ENCODE data around the gene SLC8A3.

The SLC8A3 gene

DNA sequence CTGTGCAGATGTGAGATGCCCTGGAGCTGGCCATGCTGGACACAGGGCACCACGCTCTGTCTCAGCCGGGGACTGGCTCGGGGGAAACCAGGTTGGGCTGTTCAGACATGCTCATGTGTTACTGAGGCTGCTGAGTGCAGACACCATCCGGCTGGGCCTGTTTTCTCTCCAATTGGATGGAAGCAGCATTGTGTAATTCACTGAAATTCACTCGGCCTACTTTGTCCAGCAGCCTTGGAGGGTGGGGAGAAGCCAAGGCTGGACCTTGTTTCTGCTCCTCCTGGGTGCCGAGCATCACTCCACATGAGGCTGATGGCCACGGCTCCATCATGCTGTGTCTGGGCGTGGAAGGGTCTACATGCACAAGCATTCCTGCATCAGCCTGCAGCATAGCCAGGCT lies 178.8 kb downstream of the SLC8A3 start:
- TF ChIP-seq, protein P1, sequence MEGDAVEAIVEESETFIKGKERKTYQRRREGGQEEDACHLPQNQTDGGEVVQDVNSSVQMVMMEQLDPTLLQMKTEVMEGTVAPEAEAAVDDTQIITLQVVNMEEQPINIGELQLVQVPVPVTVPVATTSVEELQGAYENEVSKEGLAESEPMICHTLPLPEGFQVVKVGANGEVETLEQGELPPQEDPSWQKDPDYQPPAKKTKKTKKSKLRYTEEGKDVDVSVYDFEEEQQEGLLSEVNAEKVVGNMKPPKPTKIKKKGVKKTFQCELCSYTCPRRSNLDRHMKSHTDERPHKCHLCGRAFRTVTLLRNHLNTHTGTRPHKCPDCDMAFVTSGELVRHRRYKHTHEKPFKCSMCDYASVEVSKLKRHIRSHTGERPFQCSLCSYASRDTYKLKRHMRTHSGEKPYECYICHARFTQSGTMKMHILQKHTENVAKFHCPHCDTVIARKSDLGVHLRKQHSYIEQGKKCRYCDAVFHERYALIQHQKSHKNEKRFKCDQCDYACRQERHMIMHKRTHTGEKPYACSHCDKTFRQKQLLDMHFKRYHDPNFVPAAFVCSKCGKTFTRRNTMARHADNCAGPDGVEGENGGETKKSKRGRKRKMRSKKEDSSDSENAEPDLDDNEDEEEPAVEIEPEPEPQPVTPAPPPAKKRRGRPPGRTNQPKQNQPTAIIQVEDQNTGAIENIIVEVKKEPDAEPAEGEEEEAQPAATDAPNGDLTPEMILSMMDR (IDR thresholded peaks at IDR 0.05): no peak

DNA sequence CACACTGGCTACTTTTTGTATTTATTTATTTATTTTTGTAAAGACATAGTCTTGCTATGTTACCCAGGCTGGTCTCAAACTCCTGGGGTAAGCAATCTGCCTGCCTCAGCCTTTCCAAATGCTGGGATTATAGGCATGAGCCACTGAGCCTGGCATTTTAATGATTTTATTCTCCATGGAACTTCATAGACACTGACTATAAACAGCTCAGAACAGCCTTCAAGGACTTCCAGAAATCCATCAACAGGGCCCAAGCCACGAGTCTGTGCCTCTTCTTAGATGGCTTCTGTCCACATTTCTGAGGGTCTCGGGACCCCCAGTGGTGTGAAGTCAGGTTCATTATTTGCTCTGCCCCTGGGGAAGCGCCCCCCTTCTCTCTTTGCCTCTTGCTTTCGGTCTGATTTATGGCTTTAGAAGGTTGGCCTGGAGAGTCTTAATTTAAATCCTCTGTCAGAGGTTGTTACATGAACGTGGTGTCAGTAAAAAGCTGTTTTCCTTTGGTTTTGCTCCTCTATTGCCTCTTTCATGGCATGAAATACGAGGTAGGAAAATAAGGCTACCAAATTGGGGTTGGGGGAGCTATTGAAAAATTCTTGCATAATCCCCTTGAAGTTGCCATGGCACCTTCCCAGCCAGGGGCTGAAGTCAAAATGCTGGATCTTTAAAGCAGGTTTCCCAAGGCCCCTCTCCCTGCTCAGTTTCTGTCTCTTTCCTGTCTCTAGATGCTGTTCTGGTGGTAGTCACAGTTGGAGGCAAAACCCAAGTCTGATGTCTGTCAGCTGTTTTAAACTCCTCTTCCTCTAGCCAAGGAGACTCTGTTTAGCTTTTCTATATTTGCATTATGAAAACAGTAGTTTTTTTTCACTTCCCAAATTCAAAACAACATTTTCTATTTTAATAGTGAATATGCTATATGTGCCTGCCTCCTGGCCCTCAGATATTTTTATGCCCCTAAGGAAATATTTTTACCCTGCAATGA lies 180.2 kb downstream of the SLC8A3 start:
- TF ChIP-seq, protein P1 (IDR thresholded peaks at IDR 0.05): no peak

DNA sequence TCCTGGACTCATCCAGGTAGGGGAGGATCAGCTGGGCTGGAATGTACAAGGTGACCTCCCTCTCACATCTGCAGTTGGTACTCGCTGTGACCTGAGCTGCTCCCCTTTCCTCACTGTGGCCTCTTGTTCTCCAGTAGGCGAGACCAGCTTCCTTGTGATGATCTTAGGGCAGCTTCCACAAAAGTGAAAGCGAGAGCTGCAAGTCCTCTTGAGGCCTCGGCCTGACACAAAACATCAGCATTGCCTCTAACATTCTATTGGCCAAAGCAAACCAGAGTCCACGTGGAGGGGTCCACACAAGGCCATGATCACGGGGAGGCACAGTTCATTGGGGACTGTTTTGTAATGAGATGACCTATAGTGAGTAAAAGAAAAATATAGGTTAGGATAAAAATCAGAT lies 182.1 kb downstream of the SLC8A3 start:
- TF ChIP-seq, protein P1 (IDR thresholded peaks at IDR 0.05): no peak

DNA sequence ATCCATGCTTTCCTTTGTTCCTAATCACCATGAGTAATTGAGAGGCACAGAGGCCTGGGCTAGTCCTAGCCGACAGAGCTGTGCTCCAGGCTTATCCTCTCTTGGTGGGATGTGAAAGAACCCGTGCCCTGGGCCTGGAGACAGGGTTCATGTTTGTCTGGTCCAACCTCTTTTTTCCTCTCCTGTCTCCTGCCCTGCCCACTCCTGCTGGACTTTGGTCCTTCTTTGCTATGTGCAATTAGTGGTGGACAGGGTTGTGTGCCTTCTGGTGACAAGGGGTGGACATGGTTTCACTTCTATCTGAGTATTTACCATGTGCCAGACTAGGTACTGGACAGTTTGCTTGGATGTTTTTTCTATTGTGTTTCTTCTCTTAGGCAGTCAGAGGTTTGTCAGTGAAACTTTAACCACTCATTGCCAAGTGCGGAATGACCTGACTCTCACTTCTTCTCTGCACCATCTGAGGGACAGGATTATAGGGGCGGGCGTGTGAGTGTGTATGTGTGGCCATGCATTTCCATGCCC lies 183.4 kb downstream of the SLC8A3 start:
- TF ChIP-seq, protein P1 (IDR thresholded peaks at IDR 0.05): no peak

DNA sequence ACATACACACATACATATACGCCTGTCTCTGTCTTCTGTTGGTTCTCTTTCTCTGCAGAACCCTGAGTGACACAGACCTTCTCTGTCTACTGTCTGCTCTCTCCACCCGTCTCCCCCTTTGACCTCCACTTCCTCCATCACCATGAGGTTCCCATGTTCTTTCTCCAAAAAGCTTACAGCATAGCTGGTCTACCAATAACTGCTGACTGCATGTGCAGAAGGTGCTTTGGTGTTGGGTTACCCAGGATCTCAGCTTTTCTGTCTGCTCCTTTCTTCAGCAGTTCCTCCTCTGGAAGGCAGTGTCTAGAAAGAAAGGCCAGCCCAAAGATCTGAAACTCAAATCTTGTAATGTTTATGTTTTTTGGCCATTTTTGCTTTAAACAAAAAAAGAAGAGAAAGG lies 184.0 kb downstream of the SLC8A3 start:
- TF ChIP-seq, protein P1 (IDR thresholded peaks at IDR 0.05): no peak

DNA sequence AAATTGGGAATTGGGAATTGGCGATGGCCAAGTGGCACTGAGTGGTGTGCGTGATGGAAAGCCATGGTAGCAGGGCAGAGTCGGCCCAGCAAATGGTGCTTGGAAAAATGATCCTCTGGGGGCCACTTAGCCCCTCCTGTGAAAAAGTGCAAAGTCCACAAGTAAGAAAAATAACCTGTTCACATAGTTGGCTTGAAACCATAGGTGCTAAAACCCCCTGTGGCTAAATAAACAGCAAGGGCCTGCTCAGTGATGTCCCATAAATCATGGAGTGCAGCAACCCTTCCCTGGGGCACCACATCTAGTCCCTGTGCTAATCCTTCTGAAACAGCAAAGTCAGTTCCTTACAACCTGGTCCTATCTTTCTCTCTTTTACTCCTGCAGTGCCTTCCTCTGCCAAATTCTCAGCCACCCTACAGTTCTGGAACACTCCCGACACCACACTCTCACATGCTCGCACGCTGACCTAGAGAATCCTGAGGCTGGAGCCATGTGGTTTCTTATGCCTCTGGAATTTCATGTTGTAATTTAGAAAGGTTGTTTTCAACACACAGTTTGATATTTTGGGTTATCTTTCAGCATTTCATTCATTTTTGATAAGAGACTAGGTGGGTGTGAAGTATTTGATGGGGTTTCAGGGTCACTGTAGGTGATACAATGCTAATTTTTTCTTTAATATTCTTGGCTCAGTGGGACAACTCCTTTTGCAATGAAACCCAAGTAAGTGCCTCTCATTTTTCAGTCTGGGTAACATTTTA lies 186.0 kb downstream of the SLC8A3 start:
- TF ChIP-seq, protein P1 (IDR thresholded peaks at IDR 0.05): no peak

DNA sequence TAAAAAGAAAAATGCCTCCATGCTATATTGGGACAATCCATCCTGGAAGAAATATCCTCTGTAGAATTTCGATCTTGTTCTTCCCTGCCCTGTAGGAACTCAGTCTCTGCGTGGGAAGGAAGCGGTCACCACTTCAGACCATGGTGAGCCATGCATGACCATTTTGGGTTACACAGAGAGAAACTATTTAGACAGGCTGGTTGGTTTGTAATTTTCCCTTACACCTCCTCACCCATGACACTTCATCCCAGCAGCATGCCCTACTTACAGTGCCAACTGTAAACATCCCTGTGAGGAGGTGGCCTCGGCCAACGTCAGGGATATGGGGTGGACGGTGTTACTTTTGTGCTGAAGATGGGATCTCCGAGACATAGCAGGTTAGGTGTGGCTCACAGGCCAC lies 188.2 kb downstream of the SLC8A3 start:
- TF ChIP-seq, protein P1 (IDR thresholded peaks at IDR 0.05): no peak
